ENCODE measurements around the gene GPX8.

The GPX8 gene

DNA sequence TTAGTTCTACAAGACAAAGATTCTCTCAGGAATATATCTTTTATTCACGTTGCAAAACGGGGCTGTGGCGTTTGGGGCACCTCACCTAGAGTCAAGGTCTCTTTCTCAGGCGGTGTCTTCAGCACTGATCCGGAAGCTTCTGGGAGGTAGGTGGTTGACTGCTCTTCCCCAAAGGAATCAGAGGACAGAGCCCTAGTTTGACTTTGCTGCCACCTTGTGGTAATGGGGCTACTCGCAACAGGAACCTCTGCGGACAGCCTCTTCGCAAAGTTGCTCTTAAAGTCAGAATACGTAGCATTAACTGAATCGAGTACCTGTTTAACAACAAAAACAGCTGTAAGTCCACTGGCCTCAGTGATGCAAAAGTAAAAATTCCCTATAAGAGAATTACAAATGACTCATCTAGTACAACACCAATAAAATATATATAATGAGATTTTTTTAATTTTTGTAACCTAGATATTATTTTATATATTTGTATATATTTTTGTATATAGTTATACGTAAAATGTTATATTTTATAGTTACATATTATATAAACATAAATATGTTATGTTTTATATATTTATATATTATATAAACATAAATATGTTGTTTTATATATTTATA is 13.3 kb upstream of the GPX8 start (continued):
- TF ChIP-seq TCF4 (CRISPR knock-in tag; IDR thresholded peaks at IDR 0.05; ENCODE audit: borderline replicate concordance), result no peak

DNA sequence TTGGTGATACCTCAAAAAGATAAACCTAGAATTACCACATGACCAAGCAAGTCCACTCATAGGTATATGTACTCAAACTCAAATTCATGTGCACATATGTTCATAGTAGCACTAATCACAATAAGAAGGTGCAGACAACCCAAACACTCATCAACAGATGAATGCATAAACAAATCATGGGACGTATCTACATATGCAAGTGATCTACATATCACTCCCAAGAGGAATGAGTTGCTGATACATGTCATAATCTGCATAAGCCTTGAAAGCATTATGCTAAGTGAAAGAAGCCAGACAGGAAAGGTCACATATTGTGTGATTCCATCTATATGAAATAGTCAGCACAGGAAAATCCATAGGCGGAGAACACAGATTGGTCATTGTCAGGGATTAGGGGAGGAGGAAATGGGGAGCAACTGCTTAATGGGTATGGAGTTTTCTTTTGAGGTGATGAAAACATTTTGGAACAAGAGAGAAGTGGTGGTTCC is 10.6 kb upstream of the GPX8 start:
- TF ChIP-seq, protein P1, sequence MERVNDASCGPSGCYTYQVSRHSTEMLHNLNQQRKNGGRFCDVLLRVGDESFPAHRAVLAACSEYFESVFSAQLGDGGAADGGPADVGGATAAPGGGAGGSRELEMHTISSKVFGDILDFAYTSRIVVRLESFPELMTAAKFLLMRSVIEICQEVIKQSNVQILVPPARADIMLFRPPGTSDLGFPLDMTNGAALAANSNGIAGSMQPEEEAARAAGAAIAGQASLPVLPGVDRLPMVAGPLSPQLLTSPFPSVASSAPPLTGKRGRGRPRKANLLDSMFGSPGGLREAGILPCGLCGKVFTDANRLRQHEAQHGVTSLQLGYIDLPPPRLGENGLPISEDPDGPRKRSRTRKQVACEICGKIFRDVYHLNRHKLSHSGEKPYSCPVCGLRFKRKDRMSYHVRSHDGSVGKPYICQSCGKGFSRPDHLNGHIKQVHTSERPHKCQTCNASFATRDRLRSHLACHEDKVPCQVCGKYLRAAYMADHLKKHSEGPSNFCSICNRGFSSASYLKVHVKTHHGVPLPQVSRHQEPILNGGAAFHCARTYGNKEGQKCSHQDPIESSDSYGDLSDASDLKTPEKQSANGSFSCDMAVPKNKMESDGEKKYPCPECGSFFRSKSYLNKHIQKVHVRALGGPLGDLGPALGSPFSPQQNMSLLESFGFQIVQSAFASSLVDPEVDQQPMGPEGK (CRISPR knock-in tag; IDR thresholded peaks at IDR 0.05; ENCODE audit: borderline replicate concordance), result no peak
- TF ChIP-seq TOX (CRISPR knock-in tag; IDR thresholded peaks at IDR 0.05; ENCODE audit: borderline replicate concordance) (no peak), ZNF70 (CRISPR knock-in tag; IDR thresholded peaks at IDR 0.05) (no peak), TCF4 (CRISPR knock-in tag; IDR thresholded peaks at IDR 0.05; ENCODE audit: borderline replicate concordance) (no peak)
- TF ChIP-seq, protein P2, sequence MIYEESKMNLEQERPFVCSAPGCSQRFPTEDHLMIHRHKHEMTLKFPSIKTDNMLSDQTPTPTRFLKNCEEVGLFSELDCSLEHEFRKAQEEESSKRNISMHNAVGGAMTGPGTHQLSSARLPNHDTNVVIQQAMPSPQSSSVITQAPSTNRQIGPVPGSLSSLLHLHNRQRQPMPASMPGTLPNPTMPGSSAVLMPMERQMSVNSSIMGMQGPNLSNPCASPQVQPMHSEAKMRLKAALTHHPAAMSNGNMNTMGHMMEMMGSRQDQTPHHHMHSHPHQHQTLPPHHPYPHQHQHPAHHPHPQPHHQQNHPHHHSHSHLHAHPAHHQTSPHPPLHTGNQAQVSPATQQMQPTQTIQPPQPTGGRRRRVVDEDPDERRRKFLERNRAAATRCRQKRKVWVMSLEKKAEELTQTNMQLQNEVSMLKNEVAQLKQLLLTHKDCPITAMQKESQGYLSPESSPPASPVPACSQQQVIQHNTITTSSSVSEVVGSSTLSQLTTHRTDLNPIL (CRISPR knock-in tag; IDR thresholded peaks at IDR 0.05; ENCODE audit: low read depth), result no peak
- TF ChIP-seq, protein P3, sequence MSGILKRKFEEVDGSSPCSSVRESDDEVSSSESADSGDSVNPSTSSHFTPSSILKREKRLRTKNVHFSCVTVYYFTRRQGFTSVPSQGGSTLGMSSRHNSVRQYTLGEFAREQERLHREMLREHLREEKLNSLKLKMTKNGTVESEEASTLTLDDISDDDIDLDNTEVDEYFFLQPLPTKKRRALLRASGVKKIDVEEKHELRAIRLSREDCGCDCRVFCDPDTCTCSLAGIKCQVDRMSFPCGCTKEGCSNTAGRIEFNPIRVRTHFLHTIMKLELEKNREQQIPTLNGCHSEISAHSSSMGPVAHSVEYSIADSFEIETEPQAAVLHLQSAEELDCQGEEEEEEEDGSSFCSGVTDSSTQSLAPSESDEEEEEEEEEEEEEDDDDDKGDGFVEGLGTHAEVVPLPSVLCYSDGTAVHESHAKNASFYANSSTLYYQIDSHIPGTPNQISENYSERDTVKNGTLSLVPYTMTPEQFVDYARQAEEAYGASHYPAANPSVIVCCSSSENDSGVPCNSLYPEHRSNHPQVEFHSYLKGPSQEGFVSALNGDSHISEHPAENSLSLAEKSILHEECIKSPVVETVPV (CRISPR knock-in tag; IDR thresholded peaks at IDR 0.05), result no peak
- ATAC-seq, result no peak

DNA sequence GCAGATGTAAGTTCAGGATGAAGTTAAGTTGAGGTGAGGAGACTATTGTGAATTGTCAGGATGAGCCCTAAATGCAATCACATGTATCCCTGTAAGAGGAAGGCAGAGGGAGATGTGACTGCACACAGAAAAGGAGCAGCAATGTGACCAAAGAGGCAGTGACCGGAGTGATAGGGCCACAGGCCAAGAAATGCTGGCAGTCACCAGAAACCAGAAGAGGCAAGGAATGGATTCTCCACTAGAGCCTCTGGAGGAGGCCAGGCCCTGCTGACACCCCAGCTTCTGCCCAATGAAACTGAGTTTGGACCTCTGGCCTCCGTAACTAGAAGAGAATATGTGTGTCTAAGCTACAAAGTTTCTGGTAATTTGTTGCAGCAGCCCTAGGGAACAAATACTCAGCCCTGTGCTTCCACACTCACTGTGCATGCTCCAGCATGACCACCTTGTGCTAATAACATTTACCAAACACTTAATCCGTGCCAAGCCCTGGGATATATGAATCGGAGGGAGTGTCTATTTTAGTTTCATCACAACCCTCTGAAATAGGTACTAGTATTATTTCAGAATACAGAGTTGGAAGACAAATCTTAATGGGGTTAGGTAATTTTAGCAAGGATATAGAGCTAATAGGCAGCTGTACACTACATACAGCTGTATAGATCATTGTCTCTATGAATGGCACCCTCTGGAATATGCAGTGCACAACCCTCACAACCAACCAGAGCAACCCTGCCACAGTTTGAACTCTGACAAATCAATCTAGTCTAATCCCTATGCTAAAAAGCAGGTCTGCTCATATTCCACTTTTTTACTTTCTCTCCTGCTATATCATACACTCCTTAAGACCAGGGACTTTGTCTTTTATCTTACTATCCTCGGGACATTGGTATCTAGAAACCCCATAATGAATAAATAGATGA is 7.8 kb upstream of the GPX8 start:
- ATAC-seq, result no peak
- TF ChIP-seq, protein P4, sequence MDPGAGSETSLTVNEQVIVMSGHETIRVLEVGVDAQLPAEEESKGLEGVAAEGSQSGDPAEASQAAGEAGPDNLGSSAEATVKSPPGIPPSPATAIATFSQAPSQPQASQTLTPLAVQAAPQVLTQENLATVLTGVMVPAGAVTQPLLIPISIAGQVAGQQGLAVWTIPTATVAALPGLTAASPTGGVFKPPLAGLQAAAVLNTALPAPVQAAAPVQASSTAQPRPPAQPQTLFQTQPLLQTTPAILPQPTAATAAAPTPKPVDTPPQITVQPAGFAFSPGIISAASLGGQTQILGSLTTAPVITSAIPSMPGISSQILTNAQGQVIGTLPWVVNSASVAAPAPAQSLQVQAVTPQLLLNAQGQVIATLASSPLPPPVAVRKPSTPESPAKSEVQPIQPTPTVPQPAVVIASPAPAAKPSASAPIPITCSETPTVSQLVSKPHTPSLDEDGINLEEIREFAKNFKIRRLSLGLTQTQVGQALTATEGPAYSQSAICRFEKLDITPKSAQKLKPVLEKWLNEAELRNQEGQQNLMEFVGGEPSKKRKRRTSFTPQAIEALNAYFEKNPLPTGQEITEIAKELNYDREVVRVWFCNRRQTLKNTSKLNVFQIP (CRISPR knock-in tag; IDR thresholded peaks at IDR 0.05; ENCODE audit: borderline replicate concordance, low read depth), result no peak
- TF ChIP-seq OSR1 (CRISPR knock-in tag; IDR thresholded peaks at IDR 0.05), result no peak

DNA sequence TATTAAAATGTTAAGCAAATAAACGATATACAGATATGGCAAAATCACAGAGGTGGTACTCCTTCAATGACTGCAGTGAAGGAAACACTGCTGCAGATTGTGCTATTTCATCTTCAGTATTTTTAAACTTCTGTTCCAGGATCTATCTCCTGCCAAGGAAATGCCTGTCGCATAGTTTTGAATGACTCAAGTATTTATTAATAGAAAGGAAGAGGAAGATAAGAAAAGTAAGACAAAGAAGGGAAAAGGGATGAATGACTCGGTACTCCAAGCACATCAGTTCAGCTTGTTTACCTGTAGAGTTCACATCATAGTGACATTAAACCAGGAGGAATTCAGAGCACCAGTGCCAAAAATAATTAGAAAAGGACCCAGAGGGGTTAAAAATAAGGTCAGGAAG is 5.1 kb upstream of the GPX8 start:
- TF ChIP-seq, protein P2 (CRISPR knock-in tag; IDR thresholded peaks at IDR 0.05; ENCODE audit: low read depth), result no peak
- TF ChIP-seq RARB (CRISPR knock-in tag; IDR thresholded peaks at IDR 0.05) (no peak), ARNTL (CRISPR knock-in tag; IDR thresholded peaks at IDR 0.05; ENCODE audit: borderline replicate concordance, low read depth) (no peak), ZFP30 (CRISPR knock-in tag; IDR thresholded peaks at IDR 0.05) (no peak), GLIS3 (CRISPR knock-in tag; IDR thresholded peaks at IDR 0.05) (no peak), ZNF70 (CRISPR knock-in tag; IDR thresholded peaks at IDR 0.05) (no peak), TCF4 (CRISPR knock-in tag; IDR thresholded peaks at IDR 0.05; ENCODE audit: borderline replicate concordance) (no peak), ZFP3 (CRISPR knock-in tag; IDR thresholded peaks at IDR 0.05) (no peak)
- TF ChIP-seq, protein P5, sequence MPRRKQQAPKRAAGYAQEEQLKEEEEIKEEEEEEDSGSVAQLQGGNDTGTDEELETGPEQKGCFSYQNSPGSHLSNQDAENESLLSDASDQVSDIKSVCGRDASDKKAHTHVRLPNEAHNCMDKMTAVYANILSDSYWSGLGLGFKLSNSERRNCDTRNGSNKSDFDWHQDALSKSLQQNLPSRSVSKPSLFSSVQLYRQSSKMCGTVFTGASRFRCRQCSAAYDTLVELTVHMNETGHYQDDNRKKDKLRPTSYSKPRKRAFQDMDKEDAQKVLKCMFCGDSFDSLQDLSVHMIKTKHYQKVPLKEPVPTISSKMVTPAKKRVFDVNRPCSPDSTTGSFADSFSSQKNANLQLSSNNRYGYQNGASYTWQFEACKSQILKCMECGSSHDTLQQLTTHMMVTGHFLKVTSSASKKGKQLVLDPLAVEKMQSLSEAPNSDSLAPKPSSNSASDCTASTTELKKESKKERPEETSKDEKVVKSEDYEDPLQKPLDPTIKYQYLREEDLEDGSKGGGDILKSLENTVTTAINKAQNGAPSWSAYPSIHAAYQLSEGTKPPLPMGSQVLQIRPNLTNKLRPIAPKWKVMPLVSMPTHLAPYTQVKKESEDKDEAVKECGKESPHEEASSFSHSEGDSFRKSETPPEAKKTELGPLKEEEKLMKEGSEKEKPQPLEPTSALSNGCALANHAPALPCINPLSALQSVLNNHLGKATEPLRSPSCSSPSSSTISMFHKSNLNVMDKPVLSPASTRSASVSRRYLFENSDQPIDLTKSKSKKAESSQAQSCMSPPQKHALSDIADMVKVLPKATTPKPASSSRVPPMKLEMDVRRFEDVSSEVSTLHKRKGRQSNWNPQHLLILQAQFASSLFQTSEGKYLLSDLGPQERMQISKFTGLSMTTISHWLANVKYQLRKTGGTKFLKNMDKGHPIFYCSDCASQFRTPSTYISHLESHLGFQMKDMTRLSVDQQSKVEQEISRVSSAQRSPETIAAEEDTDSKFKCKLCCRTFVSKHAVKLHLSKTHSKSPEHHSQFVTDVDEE (CRISPR knock-in tag; IDR thresholded peaks at IDR 0.05), result no peak
- TF ChIP-seq, protein P3 (CRISPR knock-in tag; IDR thresholded peaks at IDR 0.05), result no peak
- ATAC-seq, result peak; percentile 39; the same call in 2 of the 3 replicates
